ENCODE measurements around the gene ARHGAP26.
"Not testable (repeated sequence)": the region's sequence is repeated elsewhere in the genome, so short reads cannot be mapped to it uniquely, and the experiment has no call there.

ARHGAP26 gene

DNA sequence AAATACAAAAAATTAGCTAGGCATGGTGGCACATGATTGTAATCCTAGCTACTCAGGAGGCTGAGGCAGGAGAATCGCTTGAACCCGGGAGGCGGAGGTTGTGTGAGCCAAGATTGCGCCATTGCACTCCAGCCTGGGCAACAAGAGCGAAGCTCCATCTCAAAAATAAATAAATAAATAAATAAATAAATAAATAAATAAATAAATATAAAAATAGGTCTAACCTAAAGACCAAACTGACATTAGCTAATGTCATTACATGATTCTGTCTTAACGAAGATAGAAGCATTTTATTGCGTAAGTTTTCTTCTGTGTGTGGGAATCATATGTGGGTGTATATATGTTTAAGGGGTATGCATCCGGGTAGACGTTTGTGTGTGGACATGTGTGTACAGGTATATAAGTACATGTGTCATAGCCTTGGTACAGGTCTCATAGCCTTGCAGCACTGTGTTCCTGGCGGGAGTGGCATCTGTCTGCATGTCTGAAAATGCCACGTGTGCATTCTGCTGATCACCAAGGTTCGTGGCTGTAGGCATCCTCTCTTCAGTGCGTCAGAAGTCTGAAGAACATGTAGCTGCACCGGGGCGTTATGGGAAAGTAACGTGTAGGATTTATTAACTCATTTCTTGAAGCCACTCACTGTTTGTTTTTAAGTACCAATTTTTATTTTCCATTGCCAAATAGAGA is 335.2 kb downstream of the ARHGAP26 start:
- DNase-seq = no peak

GRCh38 chr5:143106174-143106573 is 336.0 kb downstream of the ARHGAP26 start:
- no peak for DNase-seq

DNA sequence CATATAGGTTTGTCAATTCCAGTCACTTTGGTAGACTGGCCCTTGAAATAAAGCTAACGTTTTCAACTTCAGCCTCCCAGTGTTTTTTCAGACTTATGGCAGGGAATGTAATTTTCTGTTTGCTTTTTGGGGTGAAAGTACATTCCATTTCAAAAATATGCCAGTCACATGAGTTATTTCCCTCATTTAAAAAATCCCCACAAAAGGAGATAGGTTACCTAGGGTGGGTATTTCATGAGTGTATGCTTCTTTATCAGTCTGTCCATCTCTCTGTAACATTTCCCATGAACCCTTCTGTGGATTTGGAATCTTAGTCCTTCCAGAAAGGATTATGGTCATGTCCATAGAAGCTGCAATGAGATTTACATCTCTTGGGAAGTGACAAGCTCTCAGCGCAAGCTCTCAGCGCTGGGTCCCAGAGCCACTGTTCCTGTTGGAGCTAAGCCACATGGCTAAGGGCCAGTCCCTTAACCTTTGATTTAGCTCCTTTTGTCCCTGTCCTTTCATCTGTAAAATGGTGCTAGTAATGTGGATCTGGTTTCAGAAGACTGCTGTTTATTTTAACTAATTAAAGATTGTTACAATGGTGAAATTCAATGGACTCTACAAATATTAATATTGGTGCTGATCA is 338.4 kb downstream of the ARHGAP26 start:
- DNase-seq = no peak

GRCh38 chr5:143110591-143110990 is 340.4 kb downstream of the ARHGAP26 start:
- DNase-seq = peak; percentile 39

GRCh38 chr5:143111799-143112198 is 341.6 kb downstream of the ARHGAP26 start:
- no peak for DNase-seq

DNA sequence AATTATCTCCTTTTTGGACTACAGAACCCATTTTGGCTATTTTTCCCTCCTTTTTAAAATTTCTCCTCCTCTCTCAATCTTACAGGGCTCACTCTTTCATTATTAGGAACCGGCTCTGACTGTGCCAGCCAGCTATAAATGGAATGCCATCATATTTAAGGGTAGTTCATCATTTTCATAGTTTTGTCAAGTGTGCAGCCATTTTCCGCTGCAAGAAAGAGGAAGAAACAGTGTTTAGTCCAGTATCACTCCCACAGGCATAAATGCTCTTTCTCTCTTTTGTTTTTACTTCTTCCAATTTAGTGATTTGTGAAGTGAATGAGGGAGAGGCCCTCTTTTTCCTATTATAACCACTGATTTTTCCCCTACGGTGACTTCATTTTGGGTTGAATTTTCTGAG is 343.3 kb downstream of the ARHGAP26 start:
- DNase-seq = peak; percentile 53

DNA sequence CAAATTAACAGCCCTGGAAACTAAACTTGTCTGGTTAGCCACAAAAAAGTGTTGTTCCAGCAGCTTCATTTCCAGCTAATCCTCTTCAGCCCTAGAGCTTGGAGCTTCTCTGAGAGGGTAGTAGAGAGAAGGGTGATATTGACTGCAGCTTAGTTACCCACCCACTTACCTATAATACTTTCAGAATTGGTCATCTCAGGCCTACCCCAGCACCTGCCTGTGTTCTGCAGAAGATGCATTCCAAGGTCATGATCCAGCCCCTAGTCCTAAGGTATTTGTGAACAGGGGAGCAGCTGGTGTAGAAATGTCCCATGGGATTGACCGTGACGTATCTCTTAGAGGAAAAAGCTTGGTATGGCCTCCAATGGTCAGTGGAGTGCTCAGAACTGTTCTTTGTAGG is 344.3 kb downstream of the ARHGAP26 start:
- DNase-seq = no peak

DNA sequence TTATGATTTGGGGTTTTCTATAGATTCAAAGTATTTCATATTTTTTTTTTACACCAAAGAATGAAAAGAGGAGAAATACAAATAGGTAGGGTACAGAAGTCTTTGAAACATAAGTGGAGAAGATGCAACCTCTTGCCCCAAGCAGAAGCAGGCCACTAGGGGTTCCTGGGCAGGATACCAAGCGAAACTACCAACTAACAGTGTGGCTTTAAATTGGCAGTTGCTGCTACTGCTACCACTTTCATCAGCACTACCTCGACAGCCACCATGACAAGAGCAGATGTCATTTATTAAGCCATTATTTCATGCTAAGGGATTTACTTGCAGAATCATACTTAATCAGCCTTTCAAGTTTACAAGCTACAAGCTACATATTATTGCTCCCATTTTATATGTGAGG is 345.2 kb downstream of the ARHGAP26 start:
- no peak for DNase-seq

DNA sequence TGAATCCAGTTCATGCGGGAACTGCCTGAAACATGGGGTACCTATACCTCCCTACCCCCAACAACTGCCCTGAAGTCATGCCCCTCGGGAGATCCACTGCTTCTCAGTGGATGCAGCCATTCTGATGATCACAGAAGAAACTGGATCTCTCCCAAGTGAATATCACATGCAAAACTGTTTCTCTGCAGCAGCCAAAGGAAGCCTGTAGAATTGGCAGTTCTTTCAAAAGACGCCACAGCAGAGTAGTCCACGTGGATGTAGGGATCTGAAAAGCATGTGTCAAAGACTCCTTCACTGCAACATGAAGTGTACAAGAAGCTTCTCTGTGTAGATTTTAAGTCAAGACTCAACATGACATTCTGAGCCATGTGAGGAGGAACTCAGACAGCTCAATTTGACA is 346.6 kb downstream of the ARHGAP26 start:
- no peak for DNase-seq

DNA sequence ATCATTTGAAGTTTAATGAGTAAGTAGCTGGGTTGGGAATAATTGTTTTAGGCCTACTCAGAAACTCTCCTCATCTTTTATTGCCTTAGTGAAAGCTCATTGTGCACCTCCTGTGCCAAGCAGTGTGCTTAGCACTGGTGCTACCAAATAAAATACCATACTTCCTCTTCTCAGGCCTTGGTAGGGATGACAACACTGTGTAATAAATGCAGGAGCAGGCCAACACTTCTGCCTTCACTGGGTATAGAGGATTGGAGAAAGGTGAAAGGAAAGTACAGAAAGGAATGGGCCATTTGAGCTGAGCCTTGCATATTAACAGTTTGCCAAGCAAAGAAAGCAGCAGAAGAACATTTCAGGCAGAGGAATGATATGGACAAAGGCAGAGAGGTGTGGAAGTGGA is 347.6 kb downstream of the ARHGAP26 start:
- peak; percentile 13 for DNase-seq

DNA sequence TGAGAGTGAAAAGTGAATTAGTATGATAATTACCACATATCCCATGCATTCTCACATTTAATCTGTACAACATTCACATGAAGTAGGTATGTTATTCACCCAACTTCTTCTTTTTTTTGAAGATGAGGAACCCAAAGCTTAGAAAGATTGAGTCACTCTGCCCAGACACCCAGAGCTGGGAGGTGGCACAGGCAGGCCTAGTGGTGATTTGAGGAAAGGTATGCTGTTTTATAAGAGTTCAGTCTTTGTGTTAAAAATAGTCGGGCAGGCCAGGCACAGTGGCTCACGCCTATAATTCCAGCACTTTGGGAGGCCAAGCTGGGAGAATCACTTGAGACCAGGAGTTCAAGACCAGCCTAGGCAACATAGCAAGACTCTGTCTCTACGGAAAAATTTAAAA is 348.0 kb downstream of the ARHGAP26 start:
- peak; percentile 71 for DNase-seq

DNA sequence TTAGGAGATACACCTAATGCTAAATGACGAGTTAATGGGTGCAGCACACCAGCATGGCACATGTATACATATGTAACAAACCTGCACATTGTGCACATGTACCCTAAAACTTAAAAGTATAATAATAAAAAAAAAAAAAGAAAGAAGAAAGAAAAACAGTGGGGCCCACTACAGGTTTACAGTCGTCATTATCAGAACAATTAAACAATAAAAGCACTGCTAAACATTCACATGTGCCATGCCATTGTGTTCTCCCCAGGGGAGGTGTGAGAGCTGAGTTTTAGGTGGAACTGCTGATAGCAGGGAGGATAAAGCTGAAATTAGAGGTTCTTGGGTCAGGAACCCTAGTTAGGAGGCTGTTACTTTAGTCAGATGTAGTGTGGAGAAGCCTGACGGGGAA is 348.6 kb downstream of the ARHGAP26 start:
- DNase-seq = not testable (repeated sequence)

GRCh38 chr5:143119291-143119769 is 349.2 kb downstream of the ARHGAP26 start:
- peak; percentile 56 for DNase-seq

GRCh38 chr5:143119881-143120341 is 349.7 kb downstream of the ARHGAP26 start:
- DNase-seq = no peak

- no peak for DNase-seq
These were observed 350.4 kb downstream of the ARHGAP26 start for GRCh38 chr5:143120460-143121134.

- no peak for DNase-seq
These were observed 350.9 kb downstream of the ARHGAP26 start for GRCh38 chr5:143121135-143121475.

- DNase-seq = peak; percentile 29
These were observed 354.4 kb downstream of the ARHGAP26 start for GRCh38 chr5:143124593-143124992.

- DNase-seq = no peak
These were observed 356.2 kb downstream of the ARHGAP26 start for GRCh38 chr5:143126174-143127019.

DNA sequence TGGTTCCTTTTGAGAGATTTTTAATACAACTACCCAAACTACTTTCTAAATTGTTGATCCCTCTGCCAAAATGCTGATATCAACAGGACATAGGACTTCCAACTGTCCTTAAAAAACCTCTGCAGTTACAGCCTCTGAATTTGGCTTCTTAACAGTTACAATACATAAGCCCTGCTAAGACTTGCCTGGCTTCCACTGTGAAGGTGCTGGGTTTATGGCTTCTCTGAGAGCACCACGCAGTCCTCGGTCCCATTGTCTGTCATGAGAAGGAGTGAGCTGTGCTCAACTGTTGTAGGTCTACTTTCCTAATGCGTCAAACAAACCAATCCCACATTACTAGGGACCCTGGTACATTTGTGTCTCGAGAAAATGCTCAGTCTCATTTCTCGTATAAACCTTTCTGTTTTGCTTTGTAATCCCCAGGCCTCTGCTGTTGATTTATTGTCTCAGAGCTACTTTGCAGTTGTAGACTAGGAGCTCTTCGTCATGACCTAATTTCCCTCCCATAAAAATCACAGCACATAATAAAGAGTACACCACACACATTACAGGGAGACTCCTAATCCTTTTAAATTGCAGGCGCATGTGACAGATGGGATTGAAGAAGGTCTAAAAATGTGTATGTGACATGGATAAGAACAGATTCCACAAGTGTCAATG is 358.4 kb downstream of the ARHGAP26 start:
- no peak for DNase-seq

GRCh38 chr5:143129203-143129602 is 359.0 kb downstream of the ARHGAP26 start:
- no peak for DNase-seq

DNA sequence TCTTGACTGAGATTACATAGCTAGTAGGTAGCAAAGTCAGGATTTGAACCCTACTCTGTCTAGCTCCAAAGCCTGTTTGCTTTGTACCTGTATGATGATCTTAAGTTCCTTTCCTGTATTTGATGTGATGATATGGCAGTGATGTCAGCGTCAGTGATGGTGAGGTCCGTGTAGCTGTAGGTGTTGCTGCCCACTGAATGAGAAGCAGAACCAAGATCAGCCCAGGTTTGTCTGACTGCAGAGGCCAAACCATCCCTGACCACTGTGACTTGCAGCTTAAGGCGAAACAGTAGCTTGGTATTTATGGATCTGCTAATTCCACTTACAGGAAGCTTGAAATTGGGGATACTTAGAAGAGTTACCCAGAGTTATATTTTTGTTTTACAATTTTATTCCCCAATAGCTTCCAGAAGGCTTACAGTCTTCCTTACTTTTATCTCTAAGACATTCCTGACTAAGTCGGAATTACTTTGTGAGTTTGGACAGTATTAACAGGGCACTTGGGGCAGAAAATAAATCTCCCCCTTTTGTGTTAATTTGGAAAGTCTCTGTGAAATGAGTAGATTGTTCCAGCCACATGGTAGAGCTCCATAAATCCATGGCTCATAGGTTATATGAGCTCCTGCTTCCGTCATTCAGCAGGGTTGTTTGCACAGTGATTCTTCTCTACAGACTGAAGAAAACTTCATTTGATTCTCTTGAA is 359.9 kb downstream of the ARHGAP26 start:
- no peak for DNase-seq

Measured in suppressor macrophage treated with lipopolysaccharide for 4 hours (primary cell).